Astrocyte of the hippocampus (primary cell): ENCODE results near the gene TM6SF1.
"Not testable (repeated sequence)": the region's sequence is repeated elsewhere in the genome, so short reads cannot be mapped to it uniquely, and the experiment has no call there.

Source experiments
- DNase-seq: peaks from one replicate; pipeline ENCODE4 v3.0.0; 2011; ENCODE audit warnings: low read depth, low spot score

The TM6SF1 gene

DNA sequence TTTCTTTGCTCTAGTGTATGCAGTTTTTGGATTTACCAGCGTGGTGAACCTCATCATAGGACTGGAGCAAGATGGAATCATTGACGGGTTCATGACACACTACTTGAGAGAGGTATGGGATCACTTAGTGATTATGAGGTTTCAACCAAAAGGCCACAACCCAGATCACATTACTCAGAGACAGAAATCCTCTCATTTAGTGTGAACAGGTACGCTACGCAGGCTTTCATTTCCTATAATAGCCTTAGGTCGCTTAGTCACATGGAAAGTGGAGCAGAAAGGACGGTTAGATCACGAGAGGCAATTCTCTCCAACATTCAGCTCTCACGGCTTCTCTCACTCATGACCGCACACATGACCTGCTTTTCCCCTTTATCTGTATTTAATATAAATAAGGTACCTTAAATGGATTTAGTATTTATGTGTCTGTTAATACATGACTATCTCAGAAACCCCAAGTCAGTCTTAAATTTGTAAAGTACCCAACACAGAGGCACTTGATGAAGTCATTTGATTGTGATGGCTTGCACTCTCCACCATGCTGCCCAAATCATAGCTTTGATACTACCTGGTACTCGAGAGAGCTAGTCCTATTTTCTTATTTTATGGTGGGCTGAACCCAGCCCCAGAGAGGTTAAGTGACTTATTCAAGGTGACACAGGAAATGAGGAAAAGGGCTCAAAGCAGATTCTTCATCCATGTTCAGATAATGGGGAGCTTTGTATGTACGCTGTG lies 8.6 kb downstream of the TM6SF1 start:
- DNase-seq = no peak

DNA sequence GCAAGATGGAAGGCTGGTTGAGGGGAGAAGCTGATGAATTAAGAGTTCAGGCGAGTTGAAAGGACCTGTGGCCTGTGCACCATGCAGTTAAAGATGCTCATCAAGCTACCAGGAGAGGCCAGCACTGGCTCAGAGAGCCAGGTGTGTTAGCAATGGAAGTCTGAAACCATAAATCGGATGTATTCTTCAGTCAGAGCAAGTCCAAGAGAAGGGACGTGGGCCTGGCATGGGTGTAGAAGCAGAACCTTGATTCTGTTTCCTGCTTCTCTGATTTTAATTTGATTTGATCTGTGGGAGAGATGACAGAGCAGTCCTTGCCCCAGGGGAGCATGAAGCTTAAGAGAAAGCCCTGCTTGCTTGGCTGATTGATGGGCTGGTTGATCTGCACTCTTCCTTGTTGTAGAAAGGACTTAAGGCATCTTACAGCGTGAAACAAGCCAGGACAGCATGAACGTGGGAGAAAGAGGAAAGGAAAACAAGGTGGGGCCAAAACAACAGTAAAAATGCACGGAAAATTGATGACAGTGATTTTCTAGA lies 10.9 kb downstream of the TM6SF1 start:
- DNase-seq = no peak

DNA sequence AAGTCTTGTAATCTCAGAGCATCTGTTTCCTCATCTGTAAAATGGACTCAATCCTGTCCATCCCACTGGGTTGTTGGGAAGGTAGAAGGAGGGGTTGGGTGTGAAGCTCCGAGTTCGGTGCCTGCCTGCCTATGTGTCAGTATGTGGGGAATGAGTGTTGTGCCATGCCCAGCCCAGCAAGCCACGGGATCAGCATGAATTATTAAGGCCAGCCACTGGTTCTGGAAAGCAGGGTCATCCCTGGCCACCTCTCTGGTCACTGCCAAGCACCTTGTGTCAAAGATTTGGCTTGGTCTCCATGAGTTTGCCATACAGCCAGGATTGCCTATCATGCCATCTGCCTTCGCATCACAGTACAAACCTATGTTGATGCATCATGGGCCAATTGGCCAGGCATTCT lies 11.5 kb downstream of the TM6SF1 start:
- DNase-seq = no peak

DNA sequence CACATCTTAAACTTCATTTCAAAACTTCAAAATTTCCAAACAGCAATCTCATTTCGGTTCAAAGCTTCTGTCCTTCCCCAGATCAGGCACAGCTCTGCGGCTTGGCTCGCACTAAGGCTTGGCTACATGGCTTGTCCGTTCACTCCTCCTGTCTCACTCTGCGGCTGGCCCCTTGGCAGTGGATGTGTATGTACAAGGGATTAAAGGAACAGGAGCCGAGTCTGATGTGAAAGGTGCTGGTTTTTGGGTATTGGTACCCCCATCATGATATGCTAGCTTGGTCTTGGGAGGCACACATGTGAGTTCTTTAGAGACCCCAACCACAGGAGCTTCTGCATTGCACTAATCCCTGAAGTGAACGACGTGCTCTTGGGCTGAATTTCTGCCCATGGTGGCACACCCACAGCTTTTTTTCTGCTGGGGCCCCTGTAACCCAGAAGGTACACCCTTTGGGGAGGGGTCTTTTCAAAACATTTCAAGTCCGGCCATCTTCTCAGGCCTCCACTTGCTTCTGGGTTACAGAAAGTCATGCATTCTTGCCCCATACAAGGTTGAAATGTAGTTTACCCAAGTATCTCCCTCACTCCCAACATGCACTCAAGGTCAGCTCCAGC lies 12.6 kb downstream of the TM6SF1 start:
- DNase-seq = no peak

DNA sequence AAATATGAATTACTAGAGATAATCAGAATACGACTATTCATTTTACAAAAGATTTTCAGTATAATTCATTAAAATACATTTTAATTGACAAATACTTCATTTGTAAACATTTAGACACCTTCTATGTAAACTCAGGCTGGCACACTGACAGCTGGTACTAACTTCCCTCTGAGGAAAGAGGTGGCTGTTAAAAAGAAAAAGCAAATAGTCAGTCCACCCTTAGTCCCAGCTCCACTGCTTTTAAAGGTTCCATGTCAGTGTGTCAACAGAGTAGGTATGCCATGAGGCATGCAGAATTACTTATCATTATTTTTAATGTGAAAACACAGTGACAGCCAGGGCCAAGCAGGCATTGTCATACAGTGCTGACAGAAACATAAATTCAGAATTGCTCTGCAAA lies 16.1 kb downstream of the TM6SF1 start:
- no peak for DNase-seq

DNA sequence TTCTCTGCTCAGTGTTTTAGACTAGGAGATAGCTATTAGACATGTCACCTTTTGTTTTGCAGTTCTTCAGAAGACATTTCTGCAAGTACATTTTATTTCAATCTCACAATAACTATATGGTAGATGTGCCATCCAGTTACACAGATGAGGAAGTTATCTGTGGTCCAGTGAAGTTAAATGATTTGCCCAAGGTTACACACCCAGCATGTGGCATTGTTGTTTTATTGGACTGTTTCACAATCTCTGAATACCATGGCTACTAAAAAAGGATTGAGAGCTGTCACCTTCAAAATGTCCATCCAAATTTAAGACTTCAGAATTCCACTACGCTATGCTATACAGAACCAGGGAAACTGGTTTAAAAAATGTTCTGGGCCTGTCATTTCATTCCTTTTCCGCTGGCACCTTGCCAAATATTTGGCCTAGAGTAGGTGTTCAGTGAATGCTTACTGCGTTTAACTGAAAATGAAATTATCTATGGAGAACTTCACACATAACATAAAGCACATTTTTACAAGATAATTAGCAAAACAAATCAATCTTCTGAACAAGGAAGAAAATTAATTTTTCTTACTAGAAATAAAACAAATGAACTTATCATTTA lies 20.2 kb downstream of the TM6SF1 start:
- DNase-seq = no peak

DNA sequence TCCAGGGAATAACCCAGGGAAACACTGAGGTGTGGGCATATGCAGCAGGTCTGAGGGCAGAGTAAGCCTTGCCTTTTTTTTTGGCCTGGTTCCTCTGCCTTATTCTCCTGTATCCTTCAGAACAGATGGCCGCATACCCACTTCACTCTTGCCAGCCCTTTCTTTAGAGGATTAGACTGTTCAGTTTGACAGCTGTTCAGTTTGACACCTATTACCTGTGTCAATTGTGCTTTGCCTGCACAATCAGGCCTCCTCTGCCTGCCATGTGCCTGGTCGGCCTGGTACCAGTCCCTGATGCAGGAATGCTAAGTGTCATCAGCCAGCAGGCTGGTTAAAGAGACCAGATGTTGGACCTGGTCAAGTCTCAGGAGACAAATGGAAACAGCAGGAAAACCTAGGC lies 22.3 kb downstream of the TM6SF1 start:
- DNase-seq = no peak

DNA sequence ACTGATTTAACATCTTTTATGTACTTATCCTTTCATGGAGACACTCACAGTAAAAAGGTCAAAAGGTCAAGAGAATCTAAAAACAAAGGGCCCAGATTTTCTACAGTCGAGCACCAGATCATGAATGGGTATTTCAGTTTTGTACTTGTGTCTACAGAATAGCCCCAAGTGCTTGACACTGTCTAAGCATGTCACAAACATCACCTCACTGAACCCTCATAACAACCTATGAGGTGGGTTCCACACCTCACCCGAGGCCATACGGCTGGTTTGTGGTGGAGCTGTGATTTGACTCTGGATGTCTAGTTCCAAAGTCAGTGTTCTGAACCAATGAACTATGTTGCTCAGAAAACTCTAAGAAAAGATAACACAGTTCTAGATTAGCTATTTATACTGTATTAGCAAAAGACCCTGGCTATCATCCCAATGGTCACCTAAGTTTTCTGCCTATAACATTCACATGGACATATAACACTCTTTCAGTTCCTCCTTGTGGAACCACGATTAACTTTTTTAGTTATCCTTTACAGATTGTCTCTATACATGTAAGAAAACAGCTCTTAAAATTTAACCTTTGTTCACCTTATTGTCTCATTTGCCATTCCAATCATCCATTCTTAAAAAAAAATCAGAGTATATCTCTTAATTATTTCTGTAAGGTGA lies 25.5 kb downstream of the TM6SF1 start:
- no peak for DNase-seq

DNA sequence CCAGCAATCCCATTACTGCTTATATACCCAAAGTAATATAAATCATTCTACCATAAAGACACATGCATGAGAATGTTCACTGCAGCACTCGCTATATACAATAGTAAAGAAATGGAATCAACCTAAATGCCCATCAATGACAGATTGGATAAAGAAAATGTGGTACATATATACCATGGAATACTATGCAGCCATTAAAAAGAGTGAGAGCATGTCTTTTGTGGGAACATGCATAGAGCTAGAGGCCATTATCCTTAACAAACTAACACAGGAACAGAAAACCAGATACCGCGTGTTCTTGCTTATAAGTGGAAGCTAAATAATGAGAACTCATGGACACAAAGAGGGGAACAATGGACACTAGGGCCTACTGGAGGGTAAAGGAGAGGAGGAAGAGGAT lies 34.7 kb downstream of the TM6SF1 start:
- DNase-seq = not testable (repeated sequence)

DNA sequence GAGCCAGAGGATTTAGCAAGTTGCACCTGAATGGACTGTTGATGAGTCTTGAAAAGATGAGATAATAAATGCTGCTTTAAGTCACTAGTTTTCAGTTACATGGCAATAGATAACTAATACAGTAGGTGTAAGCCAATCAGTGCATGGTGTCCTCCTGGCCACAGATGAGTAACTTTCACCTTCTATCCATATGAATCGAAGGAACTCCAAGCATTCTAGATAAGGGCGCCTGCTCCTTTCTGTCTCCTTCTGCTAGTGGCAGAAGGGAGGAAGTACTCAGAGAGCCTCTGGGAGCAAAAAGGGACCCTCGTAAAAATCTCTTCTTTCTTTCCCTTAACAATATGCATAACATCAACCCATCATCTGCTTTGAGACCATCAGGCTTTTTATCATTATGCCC lies 37.3 kb downstream of the TM6SF1 start:
- no peak for DNase-seq

DNA sequence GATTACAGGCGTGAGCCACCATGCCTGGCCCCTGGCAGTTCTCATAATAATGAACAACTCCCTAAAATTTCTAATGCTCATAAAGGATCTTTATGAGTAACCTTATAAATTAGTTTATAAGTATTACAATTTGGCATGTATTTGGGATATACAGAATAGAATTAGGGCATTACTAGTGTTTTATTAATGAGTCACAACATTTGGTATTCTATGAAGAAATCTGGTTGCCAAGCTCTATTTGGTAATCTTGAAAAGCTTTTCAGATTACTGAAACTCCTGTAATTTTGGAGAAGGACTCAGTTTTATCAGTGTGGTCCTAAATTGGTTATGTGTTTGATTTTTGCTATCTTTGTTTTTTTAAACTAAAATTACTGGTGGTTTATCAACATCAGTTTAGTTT lies 45.8 kb downstream of the TM6SF1 start:
- no peak for DNase-seq

DNA sequence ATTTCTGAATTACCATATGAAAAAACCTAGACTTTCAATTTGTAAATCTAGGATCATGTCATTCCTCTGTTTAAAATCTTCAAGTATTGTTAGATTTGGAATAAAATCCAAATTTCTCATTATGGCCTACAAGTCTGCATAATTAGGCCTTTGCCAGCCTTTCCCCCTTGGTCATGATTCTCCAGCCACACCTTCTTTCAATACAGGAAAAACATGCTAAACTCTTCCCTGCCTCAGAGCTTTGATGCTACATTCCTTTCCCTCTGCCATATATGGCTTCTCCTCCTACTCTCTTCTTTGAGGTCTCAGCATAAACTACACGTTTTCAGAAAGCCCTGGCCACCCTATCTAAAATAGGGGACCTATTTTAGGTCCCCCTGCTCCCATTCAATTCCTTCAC lies 48.5 kb downstream of the TM6SF1 start:
- no peak for DNase-seq

DNA sequence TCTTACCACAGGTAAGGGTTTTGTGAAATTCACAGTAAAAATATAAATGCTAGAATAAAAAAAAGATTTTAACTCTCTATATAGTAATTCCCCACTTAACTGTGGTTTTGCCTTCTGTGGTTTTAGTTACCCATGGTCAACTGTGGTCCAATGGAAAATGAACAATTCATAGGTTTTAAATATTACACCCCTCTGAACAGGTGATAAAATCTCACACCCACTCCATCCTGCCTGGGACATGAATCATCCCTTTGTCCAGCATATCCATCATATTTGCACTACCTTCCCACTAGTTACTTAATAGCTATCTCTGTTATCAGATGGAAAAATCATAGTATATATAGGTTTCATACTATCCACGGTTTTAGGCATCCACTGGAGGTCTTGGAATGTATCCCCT lies 50.9 kb downstream of the TM6SF1 start:
- no peak for DNase-seq

DNA sequence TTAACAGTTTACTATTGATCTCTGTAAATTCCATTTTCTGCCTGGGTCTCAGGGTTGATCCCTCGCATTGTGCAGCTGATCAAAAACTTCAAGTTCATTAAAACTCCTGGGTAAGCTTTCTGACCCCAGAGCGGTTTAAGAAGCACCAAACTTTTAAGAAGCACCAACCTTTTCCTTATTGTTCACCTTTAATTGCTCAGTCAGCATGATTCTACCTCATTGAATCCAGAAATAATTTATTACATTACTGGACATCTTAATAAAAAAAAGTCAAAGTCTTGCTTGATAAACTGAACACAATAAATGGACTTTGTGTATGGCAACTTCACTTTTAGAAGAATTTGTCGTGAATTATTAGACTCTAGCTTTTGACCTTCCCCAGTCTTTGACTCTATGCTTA lies 53.3 kb downstream of the TM6SF1 start:
- no peak for DNase-seq

DNA sequence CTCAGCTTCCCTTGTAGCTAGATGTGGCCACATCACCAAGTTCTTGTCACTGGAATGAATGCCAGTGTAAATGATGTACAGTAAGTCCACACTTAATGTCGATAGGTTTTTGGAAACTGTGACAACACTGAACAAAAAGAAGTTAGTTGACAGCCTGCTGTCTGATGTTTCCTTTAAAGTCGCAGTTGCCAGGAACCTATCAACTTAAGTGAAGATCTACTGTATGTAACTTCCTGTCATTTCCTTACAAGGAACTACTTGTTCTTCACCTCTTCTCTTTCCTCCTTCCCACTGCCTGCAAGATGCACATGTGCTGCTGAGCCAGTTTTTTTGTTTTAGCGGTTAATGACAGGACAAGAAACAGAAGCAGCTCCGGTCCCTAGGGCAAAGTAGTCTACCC lies 55.6 kb downstream of the TM6SF1 start:
- no peak for DNase-seq

DNA sequence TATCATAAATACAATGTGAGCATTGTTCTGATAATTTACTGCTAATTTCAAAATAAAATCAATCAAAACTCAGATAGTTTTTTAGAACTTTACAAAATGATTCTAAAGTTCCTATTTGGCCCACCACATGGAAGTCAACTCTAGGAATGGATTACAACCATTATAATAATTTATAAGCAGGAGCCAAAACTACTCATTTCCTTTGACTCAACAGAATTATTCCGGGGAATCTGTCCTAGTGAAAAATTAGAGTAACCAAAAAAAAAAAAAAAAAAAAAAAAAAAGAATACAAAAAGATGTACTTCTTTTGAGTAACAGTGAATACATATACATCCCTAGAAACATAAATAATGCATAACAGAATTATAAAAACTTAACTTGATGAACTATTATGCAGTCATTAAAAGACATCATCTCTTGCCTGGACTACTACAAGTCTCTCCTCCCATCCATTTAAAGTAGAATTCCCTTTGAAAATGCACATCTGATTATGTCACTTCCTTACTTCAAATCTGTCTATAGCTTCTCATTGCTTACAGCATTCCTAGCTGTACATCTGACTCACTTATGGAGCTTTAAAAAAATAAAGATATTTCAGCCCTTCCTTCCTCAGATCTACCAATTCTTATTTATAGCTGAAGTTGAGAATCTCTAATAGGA lies 56.8 kb downstream of the TM6SF1 start:
- DNase-seq = no peak

DNA sequence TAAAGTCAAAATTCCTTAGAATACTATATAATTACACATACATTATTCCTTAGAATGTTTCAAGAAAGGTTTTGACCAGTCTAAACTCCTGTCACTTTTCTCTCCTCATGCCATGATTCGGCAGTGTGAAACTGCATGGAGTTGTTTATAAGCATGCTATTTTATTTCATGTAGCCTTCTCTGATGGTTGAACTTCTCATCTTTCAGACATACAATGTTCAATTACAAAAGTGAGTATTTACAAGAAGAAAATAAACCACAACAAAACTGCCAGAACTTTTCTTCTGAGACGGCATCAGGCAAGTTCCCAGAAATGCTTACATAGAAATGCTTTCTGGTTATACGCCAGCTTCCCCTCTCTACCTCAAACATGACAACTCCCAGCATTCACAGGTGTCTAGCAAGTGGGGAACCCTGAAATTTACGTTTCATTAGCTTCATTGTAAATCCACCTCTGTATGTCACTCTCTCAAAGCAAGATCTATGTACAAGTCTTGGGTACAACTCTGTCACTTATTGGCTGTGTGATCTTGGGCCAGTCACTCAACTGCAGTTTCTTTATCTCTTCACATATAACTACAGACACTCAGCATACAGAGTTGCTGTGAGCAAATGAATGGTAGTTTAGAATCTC lies 57.4 kb downstream of the TM6SF1 start:
- peak; percentile 11 for DNase-seq

DNA sequence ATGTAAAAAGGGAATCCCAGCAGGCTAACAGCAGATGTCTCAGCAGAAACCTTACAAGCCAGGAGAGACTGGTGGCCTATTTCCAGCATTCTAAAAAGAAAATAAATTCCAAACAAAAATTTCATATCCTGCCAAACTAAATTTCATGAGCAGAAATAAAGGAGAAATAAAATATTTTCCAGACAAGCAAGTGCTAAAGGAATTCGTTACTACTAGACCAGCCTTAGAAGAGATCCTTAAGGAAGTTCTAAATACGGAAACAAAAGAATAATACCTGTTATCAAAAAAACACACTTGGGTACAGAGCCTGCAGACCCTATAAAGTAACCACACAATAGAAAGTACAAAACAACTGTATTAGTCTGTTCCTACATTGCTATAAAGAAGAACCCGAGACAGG lies 58.8 kb downstream of the TM6SF1 start:
- DNase-seq = no peak

DNA sequence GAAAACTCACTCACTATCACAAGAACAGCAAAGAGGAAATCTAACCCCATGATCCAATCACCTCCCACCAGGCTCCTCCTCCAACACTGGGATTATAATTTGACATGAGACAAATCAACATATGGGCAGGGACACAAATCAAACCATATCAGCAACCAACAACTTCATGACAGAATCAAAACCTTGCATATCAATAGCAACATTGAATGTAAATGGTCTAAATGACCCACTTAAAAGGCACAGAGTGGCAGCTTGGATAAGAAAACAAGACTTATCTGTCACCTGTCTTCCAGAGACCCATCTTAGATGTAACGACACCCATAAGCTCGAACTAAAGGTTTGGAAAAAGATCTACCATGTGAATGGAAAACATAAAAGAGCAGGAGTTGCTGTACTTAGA lies 59.4 kb downstream of the TM6SF1 start:
- no peak for DNase-seq

DNA sequence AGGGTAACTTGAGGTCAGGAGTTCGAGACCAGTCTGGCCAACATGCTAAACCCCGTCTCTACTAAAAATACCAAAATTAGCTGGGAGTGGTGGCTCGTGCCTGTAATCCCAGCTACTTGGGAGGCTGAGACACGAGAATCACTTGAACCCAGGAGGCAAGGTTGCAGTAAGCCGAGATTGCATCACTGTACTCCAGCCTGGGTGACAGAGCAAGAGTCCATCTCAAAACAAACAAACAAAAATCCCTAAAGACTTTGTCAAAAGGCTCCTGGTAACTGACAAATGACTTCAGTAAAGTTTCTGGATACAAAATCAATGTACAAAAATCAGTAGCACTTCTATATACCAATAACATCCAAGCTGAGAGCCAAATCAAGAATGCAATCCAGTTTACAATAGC lies 62.1 kb downstream of the TM6SF1 start:
- DNase-seq = not testable (repeated sequence)

DNA sequence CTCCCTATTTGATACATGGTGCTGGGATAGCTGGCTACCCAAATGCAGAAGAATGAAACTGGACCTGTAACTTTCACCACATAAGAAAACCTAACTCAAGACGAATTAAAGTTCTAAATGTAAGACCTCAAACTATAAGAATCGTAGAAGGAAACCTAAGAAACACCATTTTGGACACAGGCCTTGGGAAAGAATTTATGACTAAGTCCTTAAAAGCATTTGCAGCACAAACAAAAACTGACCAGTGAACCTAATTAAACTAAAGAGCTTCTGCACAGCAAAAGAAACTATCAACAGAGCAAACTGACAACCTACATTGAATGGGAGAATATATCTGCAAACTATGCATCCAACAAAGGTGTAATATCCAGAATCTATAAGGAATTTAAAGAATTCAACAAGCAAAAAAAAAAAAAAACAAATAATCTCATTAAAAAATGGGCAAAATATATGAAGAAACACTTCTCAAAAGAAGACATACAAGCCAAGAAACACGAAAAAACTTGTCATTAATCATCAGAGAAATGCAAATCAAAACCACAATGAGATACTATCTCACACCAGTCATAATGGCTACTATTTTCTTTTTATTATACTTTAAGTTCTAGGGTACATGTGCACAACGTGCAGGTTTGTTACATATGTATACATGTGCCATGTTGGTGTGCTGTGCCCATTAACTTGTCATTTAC lies 63.2 kb downstream of the TM6SF1 start:
- DNase-seq = peak; percentile 62
